Posterior cingulate gyrus (tissue), 11 donors: ENCODE data around the gene PPP2R2D.

ENCODE experiments used
- DNase-seq, 10 donors: peaks; one replicate each; pipeline versions ENCODE4 v3.0.0 to v3.0.0-alpha.2; 2020 to 2021; ENCODE audit warnings: mixed read lengths in 3 of 10
- intact Hi-C: fragments of 100-400 bp; cut with DNase I; formaldehyde crosslinking; loops from one replicate; pipeline ENCODE4 v1.15.1; 2023

PPP2R2D gene

GRCh38 chr10:131883621-131884393 is 17.0 kb upstream of the PPP2R2D start:
- DNase-seq = peak in 1 of 10 donors; percentile 28
- intact Hi-C loops = loop anchor here (2.0 kb wide), 1 partner anchor 139 kb away; no protein-coding TSS in a partner anchor

- peak; percentile 41 to 96 (median 73) for DNase-seq
- intact Hi-C loops = loop anchor here (2.0 to 5.0 kb wide), 2 partner anchors 137 to 257 kb away; no protein-coding TSS in a partner anchor
These were observed 15.2 kb upstream of the PPP2R2D start for GRCh38 chr10:131885391-131886165.

- intact Hi-C loops = loop anchor here (5.0 kb wide), 1 partner anchor 256 kb away; no protein-coding TSS in a partner anchor
- DNase-seq = peak in 1 of 10 donors; percentile 59
These were observed 14.6 kb upstream of the PPP2R2D start for GRCh38 chr10:131886237-131886636.

GRCh38 chr10:131888186-131888604 is 12.6 kb upstream of the PPP2R2D start:
- DNase-seq = no peak
- intact Hi-C loops = loop anchor here (5.0 kb wide), 1 partner anchor 254 kb away; no protein-coding TSS in a partner anchor

- intact Hi-C loops = loop anchor here (5.0 kb wide), 1 partner anchor 253 kb away; no protein-coding TSS in a partner anchor
- DNase-seq = peak in 2 of 10 donors; percentile 7 to 29
These were observed 11.1 kb upstream of the PPP2R2D start for GRCh38 chr10:131889755-131890154.

- DNase-seq = peak in 1 of 10 donors; percentile 35
- intact Hi-C loops = no loop called here
These were observed 10.3 kb upstream of the PPP2R2D start for GRCh38 chr10:131890276-131891195.

GRCh38 chr10:131891196-131891928 is 9.4 kb upstream of the PPP2R2D start:
- intact Hi-C loops = no loop called here
- peak in 2 of 10 donors; percentile 66 to 68 for DNase-seq

GRCh38 chr10:131891929-131892805 is 8.6 kb upstream of the PPP2R2D start:
- intact Hi-C loops = no loop called here

GRCh38 chr10:131892806-131893675 is 7.8 kb upstream of the PPP2R2D start:
- intact Hi-C loops = no loop called here
- DNase-seq = peak in 2 of 10 donors; percentile 44 to 78

More at GRCh38 chr10:131891929-131892805, 8.6 kb upstream of the PPP2R2D start:
- DNase-seq = peak in 2 of 10 donors; percentile 60 to 67

GRCh38 chr10:131895116-131895515 is 5.7 kb upstream of the PPP2R2D start:
- DNase-seq = peak in 1 of 10 donors; percentile 37
- intact Hi-C loops = no loop called here

GRCh38 chr10:131896403-131896802 is 4.4 kb upstream of the PPP2R2D start:
- no peak for DNase-seq
- intact Hi-C loops = no loop called here

GRCh38 chr10:131897297-131897899 is 3.4 kb upstream of the PPP2R2D start:
- intact Hi-C loops = no loop called here
- DNase-seq = no peak

GRCh38 chr10:131898061-131898460 is 2.7 kb upstream of the PPP2R2D start:
- no peak for DNase-seq
- intact Hi-C loops = no loop called here

GRCh38 chr10:131898713-131899112 is 2.1 kb upstream of the PPP2R2D start:
- intact Hi-C loops = no loop called here
- DNase-seq = peak in 1 of 10 donors; percentile 23

- DNase-seq = no peak
- intact Hi-C loops = no loop called here
These were observed 1.6 kb upstream of the PPP2R2D start for GRCh38 chr10:131899116-131899690.

- peak in 2 of 10 donors; percentile 30 to 35 for DNase-seq
- intact Hi-C loops = loop anchor here (5.0 kb wide), 1 partner anchor 82 kb away; the partner anchor contains the start of gene BNIP3
These were observed 986 bp upstream of the PPP2R2D start for GRCh38 chr10:131899695-131900349.
